Activated T-helper 1 cell treated with anti-CD3 and anti-CD28 coated beads, Interleukin-12 subunit alpha, Interleukin-12 subunit beta, Interleukin-2, Interleukin-4 antibody, amounts not matched to agents 30 ng/mL and 10 ng/mL and 1 ng/mL, durations not matched to agents 14 hours and 24 hours and 36 hours (primary cell): ENCODE measurements around the gene FBXL16. TPM values are rescaled to one million over a fixed set of nuclear protein-coding genes. Genes with fewer than 3 reads are reported as not detected.
"Not testable (repeated sequence)": the region's sequence is repeated elsewhere in the genome, so short reads cannot be mapped to it uniquely, and the experiment has no call there.

Experiments used
- DNase-seq: peaks from one replicate; pipeline ENCODE4 v3.0.0; 2021; ENCODE audit warnings: low spot score
- H3K27ac Mint-ChIP-seq: one replicate; pipeline ENCODE4 v1.8.0; 2021; ENCODE audit warnings: mild to moderate bottlenecking, mixed read lengths
- H3K27me3 Mint-ChIP-seq: one replicate; pipeline ENCODE4 v1.8.0; 2022; ENCODE audit warnings: mild to moderate bottlenecking, moderate library complexity, mixed read lengths; ENCODE audit not compliant: insufficient read depth
- H3K36me3 Mint-ChIP-seq: one replicate; pipeline ENCODE4 v1.8.0; 2021; ENCODE audit warnings: low read depth, mixed read lengths
- H3K4me1 Mint-ChIP-seq: one replicate; pipeline ENCODE4 v1.8.0; 2021; ENCODE audit warnings: low read depth, mixed read lengths
- H3K4me3 Mint-ChIP-seq: one replicate; pipeline ENCODE4 v1.8.0; 2021; ENCODE audit warnings: mild to moderate bottlenecking, moderate library complexity, mixed read lengths
- H3K9me3 Mint-ChIP-seq: one replicate; pipeline ENCODE4 v1.8.0; 2021; ENCODE audit warnings: mixed read lengths
- intact Hi-C: fragments of 100-400 bp; cut with micrococcal nuclease; formaldehyde crosslinking; loops from one replicate; pipeline ENCODE4 v1.15.1; 2024
- total RNA-seq: library from RNA; stranded (reverse); gene quantifications from 2 replicates; pipeline ENCODE4 v1.2.3, GENCODE V29; 2022

Gene FBXL16
- total RNA-seq, 1 donor from 2014 or later: 7.6 TPM

- no peak for DNase-seq
- no peaks in the 10 kb centered on the region for H3K9me3 Mint-ChIP-seq
- intact Hi-C loops: no loop called here
- no peak overlapping the region for H3K27ac Mint-ChIP-seq
- peaks cover 9% of the 10 kb centered on the region for H3K27me3 Mint-ChIP-seq
- peak overlapping the region; percentile 11 for H3K4me3 Mint-ChIP-seq
- H3K4me1 Mint-ChIP-seq: peaks cover 17% of the 10 kb centered on the region
- H3K36me3 Mint-ChIP-seq: peaks cover 3% of the 10 kb centered on the region
Observed at GRCh38 chr16:693766-694165, 11.8 kb downstream of the FBXL16 start.

- peaks cover 17% of the 10 kb centered on the region for H3K4me1 Mint-ChIP-seq
- intact Hi-C loops: no loop called here
- H3K4me3 Mint-ChIP-seq: peak overlapping the region; percentile 11
- DNase-seq: no peak
- H3K36me3 Mint-ChIP-seq: peaks cover 3% of the 10 kb centered on the region
- no peak overlapping the region for H3K27ac Mint-ChIP-seq
- peaks cover 9% of the 10 kb centered on the region for H3K27me3 Mint-ChIP-seq
- H3K9me3 Mint-ChIP-seq: no peaks in the 10 kb centered on the region
Observed at GRCh38 chr16:693364-693763, 12.2 kb downstream of the FBXL16 start.

- intact Hi-C loops: no loop called here
- H3K9me3 Mint-ChIP-seq: no peaks in the 10 kb centered on the region
- H3K4me3 Mint-ChIP-seq: peak overlapping the region; percentile 65
- H3K4me1 Mint-ChIP-seq: peaks cover 17% of the 10 kb centered on the region
- peak overlapping the region; percentile 18 for H3K27ac Mint-ChIP-seq
- no peak for DNase-seq
- peaks cover 3% of the 10 kb centered on the region for H3K36me3 Mint-ChIP-seq
- peaks cover 9% of the 10 kb centered on the region for H3K27me3 Mint-ChIP-seq
Observed at GRCh38 chr16:692356-693108, 13.1 kb downstream of the FBXL16 start.

- Mint-ChIP-seq H3K4me1 (peaks cover 17% of the 10 kb centered on the region), H3K27ac (peak overlapping the region; percentile 72), H3K4me3 (peak overlapping the region; percentile 82)
- H3K9me3 Mint-ChIP-seq, DNase-seq, H3K36me3 Mint-ChIP-seq, H3K27me3 Mint-ChIP-seq: not testable (repeated sequence)
- intact Hi-C loops: loop anchor here (2.0 kb wide), 1 partner anchor 24 kb away; the partner anchor contains the start of gene METRN
Observed at GRCh38 chr16:691242-691641, 14.4 kb downstream of the FBXL16 start.

GRCh38 chr16:689175-689897, 16.3 kb downstream of the FBXL16 start:
- Mint-ChIP-seq H3K9me3 (no peaks in the 10 kb centered on the region), H3K27me3 (peaks cover 9% of the 10 kb centered on the region), H3K36me3 (peaks cover 3% of the 10 kb centered on the region), H3K4me1 (peaks cover 10% of the 10 kb centered on the region), H3K27ac (peak overlapping the region; percentile 66), H3K4me3 (peak overlapping the region; percentile 82)
- intact Hi-C loops: no loop called here
- DNase-seq: no peak

- Mint-ChIP-seq H3K4me1 (peaks cover 14% of the 10 kb centered on the region), H3K9me3 (no peaks in the 10 kb centered on the region), H3K27me3 (peaks cover 7% of the 10 kb centered on the region), H3K27ac (no peak overlapping the region), H3K4me3 (no peak overlapping the region), H3K36me3 (peaks cover 5% of the 10 kb centered on the region)
- no peak for DNase-seq
- intact Hi-C loops: no loop called here
Observed at GRCh38 chr16:687499-687898, 18.1 kb downstream of the FBXL16 start.

GRCh38 chr16:686459-687260, 18.9 kb downstream of the FBXL16 start:
- DNase-seq: no peak
- Mint-ChIP-seq H3K4me1 (peaks cover 16% of the 10 kb centered on the region), H3K36me3 (peaks cover 10% of the 10 kb centered on the region), H3K27ac (no peak overlapping the region), H3K4me3 (no peak overlapping the region), H3K27me3 (peaks cover under 1% of the 10 kb centered on the region), H3K9me3 (no peaks in the 10 kb centered on the region)
- intact Hi-C loops: no loop called here

- no peak for DNase-seq
- intact Hi-C loops: no loop called here
- Mint-ChIP-seq H3K27me3 (no peaks in the 10 kb centered on the region), H3K4me3 (peak overlapping the region; percentile 37), H3K9me3 (no peaks in the 10 kb centered on the region), H3K27ac (no peak overlapping the region), H3K4me1 (peaks cover 14% of the 10 kb centered on the region), H3K36me3 (peaks cover 14% of the 10 kb centered on the region)
Observed at GRCh38 chr16:685967-686366, 19.6 kb downstream of the FBXL16 start.

- peaks cover 12% of the 10 kb centered on the region for H3K36me3 Mint-ChIP-seq
- intact Hi-C loops: loop anchor here (1.0 kb wide), 3 partner anchors 36 to 122 kb away; partner anchors contain the start of genes METTL26 and WDR90
- H3K9me3 Mint-ChIP-seq: no peaks in the 10 kb centered on the region
- DNase-seq: no peak
- H3K4me3 Mint-ChIP-seq: no peak overlapping the region
- no peaks in the 10 kb centered on the region for H3K27me3 Mint-ChIP-seq
- no peak overlapping the region for H3K27ac Mint-ChIP-seq
- H3K4me1 Mint-ChIP-seq: peaks cover 9% of the 10 kb centered on the region
Observed at GRCh38 chr16:684961-685696, 20.5 kb downstream of the FBXL16 start.

- H3K9me3 Mint-ChIP-seq: no peaks in the 10 kb centered on the region
- H3K27ac Mint-ChIP-seq: peak within 1 kb of the TSS; percentile 58
- H3K36me3 Mint-ChIP-seq: peaks cover 12% of the 10 kb centered on the region
- H3K4me1 Mint-ChIP-seq: peaks cover 5% of the 10 kb centered on the region
- intact Hi-C loops: loop anchor here (1.0 kb wide), 3 partner anchors 35 to 123 kb away; partner anchors contain the start of genes METTL26 and WDR90
- peak; percentile 97 for DNase-seq
- peak within 1 kb of the TSS; percentile 83 for H3K4me3 Mint-ChIP-seq
- no peaks in the 10 kb centered on the region for H3K27me3 Mint-ChIP-seq
Observed at GRCh38 chr16:684071-684794, 21.4 kb downstream of the FBXL16 start, which contains the start of gene JMJD8. TSS of gene JMJD8 (minus strand) at chr16:684334. CDS start at chr16:684319, 15 bp downstream.

GRCh38 chr16:683396-684070, 22.1 kb downstream of the FBXL16 start:
- Mint-ChIP-seq H3K27me3 (no peaks in the 10 kb centered on the region), H3K4me1 (peaks cover 5% of the 10 kb centered on the region), H3K27ac (peak overlapping the region; percentile 48), H3K9me3 (no peaks in the 10 kb centered on the region), H3K36me3 (peaks cover 12% of the 10 kb centered on the region), H3K4me3 (peak overlapping the region; percentile 83)
- intact Hi-C loops: loop anchor here (1.0 kb wide), 3 partner anchors 34 to 124 kb away; partner anchors contain the start of genes METTL26 and WDR90
- no peak for DNase-seq
